ENCODE measurements around the gene ARL5C.
A peak's percentile ranks its signal among the peaks of the same experiment; 100 is the strongest.

ARL5C gene

DNA sequence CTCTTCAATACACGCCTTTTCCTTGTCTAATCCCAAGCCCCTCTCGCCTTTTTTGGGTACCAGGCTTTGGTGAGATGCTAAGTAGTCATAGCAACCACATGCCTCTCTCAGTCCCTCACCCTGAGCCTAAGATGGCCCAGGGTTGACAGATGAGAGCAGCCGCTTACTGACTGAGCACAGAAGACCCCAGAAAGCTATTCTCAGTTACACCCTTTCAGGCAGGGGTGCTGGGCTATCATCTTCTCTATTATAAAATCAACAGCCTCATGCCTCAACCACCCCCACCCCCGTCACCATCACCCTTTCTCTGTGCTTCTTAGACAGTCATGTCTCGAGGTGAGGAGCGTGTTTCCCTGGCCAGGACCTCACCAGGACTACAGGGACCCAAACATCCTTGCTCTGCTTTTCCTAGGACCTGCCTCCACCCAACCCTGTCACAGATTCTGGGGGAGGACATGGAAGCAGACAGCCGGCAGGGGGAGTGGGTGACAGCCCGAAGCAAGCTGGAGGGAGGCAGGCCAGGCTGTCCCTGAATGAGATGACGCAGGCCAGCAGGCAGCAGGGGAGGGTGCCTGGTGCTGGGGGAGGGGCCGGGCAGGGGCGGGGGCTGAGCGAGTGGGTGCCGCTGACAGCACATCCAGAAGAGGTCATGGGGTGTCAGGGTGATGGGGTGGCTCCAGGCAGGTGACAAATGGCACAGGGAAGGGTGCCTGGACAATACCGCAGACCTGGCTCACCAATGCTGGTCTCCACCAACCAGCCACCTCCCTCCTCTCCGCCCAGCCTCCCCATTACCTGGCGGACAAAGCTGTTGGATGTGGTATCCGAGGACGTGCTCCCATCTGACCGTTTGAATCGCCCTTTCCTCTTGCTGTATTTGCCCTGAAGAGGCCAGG lies 28.4 kb upstream of the ARL5C start:
- DNase-seq = no peak

DNA sequence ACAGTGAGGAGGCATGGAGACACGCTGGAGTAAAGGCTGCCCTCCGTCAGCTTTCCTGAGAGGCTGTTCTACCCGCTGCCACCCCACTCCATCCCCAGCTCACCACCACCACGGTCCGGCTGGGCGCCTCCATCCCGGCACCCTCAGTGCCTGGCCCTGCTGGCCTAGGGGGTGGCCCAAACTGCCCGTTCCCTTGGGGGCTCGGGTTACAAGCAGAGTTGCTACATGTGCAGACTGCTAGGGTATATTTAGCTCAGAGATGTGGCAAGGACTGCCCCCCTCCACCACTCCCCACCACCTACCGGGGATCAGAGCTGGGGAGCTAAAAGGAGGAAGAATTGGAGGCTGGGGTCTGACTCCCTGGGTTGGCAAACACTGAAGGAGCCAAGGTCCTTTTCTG lies 27.4 kb upstream of the ARL5C start:
- DNase-seq = no peak

DNA sequence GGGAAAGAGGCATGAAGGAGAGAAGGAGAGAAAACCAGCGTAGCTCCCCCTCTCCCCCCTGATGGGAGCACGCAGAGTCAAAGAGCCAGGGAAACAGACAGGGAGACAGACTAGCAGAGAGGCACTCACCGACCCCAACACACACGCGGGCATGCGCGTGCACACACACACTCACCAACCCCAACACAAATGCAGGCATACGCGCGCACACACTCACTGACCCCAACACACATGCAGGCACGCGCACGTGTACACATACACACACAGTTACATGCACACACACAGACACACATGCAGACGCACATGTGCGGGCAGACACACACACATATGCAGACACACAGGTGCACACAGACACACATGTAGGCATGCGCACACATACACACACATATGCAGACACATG lies 26.9 kb upstream of the ARL5C start:
- DNase-seq = no peak

DNA sequence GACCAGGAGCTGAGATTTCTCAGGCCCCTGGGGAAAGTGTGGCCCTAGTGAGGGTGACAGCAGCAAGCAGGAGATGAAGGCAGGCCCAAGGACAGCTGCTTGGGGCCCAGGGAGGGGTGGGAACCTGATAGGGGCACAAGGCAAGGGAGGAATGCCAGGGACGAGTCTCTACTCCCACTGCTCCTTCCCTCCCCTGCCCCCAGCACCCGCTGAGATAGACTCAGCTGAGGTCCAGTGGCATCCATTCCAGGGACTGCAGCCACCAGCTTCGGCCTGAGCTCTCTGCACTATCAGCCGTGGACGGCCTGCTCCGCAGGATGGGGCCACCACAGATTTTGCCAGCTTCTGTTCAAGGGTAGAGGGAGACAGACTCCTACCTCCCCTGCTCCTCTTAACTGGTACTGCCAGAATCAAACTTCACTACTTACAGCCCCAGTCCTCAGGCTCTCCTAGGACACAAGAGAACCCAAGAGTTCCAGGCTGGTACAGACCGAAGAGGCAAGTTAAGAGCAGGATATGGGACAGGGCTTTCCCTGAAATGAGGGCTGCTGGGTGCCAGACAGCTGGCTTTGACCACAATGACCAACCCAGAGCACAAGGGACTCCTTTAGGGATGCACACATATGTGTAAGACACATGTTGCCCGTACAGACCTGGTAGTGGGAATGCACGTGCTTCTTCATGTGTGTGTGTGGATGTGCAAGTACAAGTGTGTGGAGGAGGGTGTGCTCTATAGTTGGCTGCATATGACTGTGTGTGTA lies 26.0 kb upstream of the ARL5C start:
- DNase-seq = no peak

DNA sequence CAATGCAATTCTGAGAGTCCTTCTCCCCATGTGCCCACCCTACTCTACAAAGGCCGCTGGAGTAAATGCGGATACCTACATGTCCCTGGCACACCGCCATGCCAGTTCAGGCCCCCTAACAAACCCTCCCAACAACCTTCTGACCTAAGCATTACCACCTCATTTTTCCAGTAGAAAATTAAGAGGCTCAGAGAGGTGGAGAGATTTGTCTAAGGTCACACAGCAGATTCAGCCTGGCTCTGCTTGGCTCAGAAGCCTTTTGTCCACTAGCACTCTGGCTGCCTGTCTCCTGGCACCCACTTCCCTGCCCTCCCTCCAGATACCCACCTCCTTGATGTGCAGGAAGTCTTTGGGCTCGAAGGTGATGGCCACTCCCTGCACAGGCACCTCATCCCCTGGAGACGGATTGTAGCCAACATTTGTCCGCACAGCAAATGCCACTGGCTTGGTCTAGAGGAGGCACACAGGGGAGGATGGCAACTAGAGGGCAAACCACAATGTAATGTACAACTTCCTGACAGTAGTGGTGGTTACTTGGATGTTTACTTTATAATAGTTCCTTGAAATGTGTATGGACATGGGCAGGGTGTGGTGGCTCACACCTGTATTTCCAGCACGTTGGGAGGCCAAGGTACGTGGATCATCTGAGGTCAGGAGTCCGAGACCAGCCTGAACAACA lies 21.3 kb upstream of the ARL5C start:
- DNase-seq = no peak

DNA sequence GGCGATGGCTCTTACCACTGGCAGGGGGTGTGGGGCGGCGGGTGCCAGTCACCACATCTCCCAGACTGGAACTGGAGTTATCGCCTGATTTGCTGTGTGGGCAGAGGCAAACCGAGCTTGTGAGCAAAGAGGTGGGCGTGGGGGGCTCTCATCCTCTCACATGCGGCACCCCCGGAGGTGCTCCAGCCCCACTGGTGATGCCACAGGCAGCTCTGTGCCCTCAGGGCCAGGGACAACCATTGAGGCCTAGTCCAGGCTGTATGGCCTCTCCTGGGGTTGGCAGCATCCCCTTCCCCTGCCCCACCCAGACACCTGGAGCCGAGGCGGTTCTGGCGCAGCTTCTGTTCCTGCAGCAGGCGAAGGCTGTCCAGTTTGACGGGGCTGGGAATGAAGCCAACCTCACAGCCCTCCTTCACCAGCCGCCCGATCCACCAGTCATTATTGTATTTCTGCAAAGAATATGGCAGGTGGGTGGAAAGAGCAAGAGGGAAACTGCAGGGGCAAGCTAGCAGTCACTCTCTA lies 20.6 kb upstream of the ARL5C start:
- DNase-seq = no peak

DNA sequence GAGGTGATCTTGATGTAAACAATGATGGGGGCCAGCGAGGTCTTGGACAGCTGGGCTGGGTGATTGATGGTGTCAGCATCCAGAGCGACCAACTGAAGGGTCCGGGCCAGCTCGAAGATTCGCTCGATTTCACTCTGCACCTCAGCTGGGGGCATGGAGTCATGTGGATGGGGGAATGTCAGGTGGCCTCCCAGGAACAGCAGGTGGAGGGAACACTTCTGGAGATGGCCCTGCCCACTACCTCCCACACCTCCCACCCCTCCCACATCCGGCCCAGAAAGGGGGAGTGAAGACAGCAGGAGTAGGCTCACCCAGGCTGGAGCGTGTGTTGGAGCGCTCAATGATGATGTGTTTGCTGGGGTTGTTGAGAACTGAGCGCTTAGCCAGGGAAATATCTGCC lies 17.8 kb upstream of the ARL5C start:
- no peak for DNase-seq

DNA sequence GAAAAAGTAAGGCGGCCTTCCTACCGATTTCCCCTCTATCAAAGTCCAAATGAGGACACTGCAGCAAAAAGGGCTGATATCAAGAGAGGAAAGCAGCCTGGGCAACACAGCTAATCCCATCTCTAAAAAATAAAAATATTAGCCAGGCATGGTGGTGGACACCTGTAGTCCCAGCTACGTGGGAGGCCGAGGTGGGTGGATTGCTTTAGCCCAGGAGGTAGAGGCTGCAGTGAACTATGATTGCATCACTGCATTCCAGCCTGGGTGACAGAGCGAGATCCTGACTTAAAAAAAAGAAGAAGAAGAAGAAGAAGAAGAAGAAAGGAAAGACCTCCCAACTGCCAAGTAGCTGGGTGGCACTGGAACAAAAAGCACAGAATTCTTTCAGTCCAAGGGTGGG lies 17.1 kb upstream of the ARL5C start:
- DNase-seq = no peak

DNA sequence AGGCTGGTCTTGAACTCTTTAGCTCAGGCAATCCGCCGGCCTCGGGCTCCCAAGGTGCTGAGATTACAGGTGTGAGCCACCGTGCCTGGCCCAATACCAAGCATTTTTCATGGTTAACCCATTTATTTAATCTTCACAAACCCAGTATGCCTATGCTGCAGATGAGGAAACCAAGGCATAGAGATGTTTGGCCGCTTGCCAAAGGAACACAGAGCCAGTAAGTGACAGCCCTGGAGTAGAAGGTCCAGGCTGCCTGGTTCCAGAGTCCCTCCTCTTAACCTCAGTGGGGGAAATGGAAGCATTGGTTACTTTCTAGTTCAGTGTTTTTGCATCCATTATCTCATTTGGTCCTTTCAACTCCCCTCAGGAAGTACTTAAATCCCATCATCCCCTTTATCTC lies 15.3 kb upstream of the ARL5C start:
- no peak for DNase-seq

DNA sequence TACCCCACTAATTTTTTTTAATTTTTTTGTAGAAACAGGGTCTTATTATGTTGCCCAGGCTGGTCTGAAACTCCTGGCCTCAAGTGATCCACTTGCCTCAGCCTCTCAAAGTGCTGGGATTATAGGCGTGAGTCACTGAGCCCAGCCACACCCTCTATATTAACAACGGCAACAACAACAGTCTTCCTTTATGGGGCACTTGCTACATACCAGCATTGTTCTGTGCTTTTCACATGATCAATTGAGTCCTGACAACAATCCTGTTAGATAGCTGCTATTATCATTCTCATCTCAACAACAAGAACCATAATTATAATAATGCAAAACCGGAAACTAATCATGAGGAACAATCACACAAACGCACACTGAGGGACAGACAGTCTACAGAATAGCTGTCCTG lies 12.6 kb upstream of the ARL5C start:
- DNase-seq = no peak

DNA sequence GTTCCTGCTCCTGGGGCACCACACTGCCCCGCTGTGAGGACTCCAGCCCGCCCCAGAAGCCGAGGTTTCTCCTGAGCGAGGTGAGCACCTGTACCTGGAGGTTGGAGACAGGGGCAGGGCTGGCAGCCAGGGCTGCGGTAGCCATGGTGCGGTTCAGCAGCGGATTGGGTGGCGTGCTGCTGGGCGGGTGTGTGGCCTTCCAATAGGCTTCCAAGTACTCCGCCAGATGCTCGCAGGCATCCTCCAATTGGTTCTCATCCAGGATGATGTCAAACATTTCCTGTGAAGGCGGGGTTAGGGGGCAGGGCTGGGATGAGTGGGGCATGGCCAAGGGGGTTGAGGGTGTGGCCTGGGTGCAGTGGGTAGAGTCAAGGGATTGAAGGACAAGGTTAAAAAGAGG lies 11.3 kb upstream of the ARL5C start:
- no peak for DNase-seq

DNA sequence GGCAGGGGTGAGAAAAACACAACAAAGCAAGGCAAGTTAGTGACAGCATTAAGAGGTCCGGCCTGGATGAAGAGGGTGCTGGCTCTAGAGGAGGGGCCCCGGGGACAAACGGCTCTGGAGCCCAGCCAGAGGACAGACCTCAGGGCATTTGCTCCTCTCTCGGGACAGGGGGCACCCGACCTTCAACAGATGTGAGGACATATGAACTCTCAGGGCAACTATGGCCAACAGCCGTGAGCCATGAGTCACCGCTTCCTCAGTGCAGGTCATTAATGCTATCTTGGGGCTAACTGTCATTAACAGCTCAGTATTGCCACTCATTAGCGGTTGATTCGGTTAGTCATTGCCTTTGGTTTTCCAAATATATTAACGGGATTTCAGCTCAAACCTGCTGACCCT lies 9.7 kb upstream of the ARL5C start:
- DNase-seq = no peak

DNA sequence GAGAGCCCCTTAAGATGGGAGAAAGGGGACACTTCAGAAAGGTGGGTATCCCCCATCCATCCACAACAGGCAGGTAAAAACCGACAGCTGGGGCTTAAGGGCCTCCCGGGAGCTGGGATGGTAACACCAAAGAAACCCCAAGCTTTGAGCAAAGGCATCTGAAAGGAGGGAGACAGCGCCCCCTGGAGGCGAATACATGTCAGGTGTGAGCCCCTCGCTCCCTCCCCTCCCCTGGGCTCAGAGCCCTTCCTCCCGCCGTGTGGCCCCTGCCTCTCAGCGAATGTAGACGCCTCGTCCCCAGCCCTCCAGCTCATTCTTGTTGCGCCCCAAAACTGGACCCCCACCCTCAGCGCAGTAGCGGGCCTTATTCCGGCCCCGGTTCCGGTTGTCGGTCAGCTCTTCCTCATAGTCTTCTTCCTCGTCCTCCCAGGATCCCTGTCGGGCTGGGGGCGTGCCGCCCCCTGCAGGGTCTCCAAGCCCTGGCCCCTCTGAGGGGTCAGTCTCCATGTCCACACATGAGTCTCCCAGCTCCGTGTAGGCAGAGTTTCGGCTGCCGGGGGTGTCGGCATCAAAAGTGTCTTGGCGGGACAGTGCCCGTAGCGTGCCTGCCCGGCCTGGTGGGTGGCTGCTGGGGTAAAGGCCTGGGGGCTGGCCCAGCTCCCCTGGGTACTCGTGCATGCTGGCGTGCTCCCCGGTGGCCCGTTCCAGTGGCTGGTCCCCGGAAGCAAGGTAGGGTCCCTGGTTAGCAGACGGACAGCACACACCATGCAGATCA lies 9.1 kb upstream of the ARL5C start:
- DNase-seq = peak; percentile 77 to 78

DNA sequence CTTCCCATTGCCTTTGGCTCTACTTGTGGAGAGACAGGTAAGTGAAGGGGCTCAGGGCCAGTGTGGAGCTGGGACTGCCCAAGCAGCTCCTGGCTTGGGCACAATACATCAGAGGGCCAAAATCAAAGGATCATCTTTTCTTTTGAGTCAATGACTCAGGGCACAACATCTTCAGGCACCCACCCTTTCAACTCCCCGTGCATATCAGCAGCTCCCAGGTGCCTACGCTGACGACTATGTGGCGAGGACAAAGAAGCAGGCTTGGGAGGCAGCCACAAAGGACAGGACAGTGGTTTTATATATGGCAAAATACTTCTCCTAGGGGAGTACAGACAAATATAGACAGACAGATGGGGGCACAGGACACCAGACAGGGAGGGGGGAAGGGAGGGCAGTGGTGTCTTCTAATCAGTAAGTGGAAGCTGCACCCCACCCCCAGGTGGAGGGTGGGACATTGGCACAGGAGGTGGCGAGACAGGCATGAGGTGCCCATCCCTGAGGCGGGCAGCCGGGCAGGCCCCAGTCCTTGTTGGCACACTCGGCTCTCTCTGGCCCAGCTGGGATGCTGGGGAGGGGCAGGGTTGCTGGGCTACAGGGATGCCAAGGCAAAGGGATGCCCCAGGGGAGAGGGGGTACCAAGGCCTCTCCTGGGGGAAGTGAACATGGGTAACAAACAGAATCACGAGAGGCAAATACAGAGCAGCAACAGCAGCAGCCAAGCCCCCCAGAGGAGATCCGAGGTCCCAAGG lies 7.7 kb upstream of the ARL5C start:
- DNase-seq = no peak

DNA sequence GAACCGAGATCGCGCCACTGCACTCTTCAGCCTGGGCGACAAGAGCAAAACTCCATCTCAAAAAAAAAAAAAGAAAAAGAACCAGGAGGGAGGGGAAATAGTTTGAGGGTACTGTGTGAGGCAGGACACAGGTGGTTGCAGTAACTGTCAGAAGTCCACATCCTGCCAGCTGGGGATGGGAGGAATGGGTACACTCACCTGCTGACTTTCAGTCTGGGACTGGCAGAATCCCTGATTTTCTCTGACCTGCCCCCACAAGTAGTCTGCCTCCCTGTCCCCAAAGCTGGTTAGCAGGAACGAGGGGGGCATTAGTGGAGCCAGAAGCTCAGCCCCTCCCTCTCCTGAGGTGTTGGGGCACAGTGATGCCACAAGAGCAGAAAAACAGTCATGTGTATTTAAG lies 7.1 kb upstream of the ARL5C start:
- no peak for DNase-seq

DNA sequence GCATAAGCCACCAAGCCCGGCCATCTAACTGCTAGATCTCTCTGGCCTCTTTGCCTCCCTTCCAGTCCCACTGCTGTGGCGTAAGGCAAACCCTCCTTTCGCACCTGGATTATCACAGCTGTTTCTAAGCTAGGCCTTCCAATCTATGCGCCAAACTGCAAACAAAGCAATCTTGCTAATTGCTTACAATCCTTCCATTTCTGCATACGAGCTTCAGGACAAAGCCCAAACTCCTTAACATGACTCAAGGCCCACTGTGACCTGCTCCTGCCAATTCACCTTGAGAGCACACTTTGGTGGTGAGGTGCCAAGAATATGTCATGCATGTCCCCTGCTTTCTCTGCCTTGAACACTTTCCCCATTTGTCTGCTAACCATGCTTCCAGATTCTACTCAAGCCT lies 6.0 kb upstream of the ARL5C start:
- DNase-seq = no peak

DNA sequence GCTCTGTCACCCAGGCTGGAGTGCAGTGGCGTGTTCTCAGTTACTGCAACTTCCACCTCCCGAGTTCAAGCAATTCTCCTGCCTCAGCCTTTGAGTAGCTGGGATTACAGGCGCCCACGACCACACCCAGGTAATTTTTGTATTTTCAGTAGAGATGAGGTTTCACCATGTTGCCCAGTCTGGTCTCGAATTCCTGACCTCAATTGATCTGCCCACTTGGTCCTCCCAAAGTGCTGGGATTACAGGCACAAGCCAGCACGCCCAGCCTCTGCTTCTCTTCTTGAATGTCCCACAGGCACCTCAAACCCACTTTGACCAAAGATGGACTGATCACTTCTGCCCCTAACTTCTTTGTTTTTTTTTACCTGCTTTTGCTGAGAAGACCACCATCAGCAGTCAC lies 4.6 kb upstream of the ARL5C start:
- no peak for DNase-seq

DNA sequence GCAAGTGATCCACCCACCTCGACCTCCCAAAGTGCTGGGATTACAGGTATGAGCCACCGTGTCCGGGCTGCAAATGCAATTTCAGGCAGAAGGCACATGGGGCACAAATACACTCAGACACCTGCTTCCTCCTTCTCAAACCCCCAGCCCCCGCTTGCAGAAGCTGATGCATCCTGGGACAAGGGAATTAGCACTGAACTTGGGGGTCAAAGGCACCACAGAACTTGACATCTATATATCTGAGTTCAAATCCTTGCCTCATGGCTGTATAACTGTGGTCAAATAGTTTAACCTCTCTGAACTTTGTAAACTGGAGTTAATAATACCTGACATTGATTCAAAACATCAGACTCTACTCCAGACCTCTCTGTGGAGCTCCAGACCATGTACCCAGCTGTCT lies 4.1 kb upstream of the ARL5C start:
- DNase-seq = no peak

DNA sequence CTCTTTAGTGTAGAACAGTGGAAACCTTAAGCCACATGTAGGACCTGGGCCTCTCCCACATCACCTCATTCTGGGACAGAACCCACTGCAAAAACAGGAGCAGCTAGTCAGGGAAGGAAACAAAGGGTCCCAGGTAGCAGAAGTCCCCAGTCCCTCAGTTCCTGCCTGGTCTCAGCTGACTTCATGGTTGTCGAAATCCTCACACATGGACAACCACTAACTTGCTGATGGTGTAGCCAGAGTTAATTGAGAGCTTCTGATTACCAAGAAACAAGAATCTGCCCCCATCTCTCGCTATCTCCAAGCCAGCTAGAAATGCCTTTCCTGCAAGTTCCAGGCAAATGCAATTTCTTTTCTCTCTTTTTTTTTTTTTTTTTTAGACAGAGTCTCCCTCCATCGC lies 3.6 kb upstream of the ARL5C start:
- DNase-seq = no peak

DNA sequence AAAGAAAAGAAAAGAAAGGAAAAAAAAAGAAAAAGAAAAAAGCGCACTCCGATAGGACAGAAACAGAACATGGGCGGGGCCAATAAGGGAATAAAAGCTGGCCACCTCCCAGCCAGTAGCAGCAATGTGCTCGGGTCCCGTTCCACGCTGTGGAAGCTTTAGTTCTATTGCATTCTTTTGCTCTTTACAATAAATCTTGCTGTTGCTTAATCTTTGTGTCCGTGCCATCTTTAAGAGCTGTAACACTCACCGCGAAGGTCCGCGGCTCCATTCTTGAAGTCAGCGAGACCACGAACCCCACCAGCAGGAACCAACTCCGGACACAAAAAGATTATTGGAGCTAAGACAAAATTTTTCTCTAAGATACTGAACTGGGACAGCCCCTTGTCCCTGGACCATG lies 3.1 kb upstream of the ARL5C start:
- no peak for DNase-seq

DNA sequence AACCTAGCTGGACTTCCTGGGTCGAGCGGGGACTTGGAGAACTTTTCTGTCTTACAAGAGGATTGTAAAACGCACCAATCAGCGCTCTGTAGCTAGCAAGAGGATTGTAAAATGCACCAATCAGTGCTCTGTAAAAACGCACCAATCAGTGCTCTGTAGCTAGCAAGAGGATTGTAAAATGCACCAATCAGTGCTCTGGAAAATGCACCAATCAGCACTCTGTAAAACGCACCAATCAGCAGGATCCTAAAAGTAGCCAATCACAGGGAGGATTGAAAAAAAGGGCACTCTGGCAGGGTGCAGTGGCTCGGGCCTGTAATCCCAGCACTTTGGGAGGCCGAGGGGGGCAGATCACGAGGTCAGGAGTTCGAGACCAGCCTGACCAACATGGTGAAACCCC lies 2.5 kb upstream of the ARL5C start:
- peak in 1 of 2 donors; percentile 11 for DNase-seq

DNA sequence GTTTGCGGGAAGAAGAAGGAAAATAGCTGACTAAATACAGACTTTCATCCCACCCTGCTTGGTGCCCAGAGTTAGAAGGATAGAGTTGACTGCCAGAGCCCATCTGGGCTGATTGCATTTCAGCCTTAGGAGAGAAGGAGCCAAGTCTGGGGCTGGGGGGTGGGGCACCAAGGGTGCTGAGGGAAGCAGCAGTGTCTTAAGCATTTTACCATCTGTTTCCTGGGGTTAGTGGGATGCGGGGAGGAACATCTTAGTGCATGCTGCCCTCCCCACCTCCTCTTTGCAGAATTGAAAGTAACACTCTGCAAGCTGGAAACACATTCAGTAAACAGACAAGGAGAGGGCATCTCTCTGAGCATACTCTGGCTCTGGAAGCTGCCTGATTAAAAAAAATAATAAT lies 1.5 kb upstream of the ARL5C start:
- peak in 1 of 2 donors; percentile 24 for DNase-seq
